HG03520 (cell line): ENCODE measurements around the gene MAPKAPK3.

Source experiments
- ATAC-seq: cut with Tn5 transposase; IDR thresholded peaks from one replicate; pipeline ENCODE4 v1.9.1; 2021; ENCODE audit warnings: mild to moderate bottlenecking, moderate library complexity; ENCODE audit not compliant: unreplicated experiment

The MAPKAPK3 gene

DNA sequence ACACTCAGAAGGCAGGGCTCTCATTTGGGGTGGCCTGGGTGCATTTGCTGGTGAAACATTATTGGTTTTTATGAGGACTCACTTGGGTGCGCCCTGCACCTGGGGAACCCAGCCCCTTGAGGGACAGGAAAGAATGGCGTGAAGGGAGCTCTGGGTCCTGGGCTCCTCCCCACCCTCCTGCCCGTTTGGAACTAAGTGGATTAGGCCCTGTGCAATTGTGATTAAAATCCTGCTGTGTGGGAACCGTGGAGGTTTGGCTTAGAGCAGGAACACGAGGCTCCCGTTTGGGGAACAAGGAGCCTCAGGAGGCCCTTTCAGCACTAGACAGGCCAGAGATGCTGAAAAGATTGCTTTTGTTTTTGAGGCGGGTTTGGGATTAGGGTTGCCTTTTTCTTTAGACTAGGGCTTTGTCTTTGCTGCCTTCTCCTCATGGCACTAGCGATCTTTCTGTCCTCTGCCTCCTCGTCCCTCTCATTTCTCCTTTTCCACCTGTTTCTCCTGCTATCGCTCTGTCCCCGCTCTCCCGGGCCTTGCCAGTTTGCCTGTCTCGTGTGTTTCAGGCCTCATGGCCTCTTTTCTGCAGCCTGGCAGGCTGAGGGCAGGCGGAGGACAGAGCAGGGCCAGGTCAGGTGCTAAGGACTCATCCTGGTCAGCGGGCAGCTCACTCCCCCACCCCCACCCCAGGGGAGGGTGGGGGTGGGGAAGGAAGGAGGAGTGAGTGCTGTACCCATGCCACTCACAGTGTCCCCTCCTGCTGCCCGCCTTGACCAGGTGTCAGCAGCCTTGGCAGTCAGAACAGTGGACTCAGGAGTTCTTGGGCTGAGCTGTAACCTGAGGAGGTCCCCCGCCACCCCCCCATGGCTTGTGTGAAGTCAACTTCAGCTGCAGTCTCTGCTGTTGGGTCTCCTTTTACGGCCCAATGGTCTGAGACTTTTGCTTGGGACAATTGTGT, 8.6 kb downstream of the MAPKAPK3 start:
- no peak for ATAC-seq

DNA sequence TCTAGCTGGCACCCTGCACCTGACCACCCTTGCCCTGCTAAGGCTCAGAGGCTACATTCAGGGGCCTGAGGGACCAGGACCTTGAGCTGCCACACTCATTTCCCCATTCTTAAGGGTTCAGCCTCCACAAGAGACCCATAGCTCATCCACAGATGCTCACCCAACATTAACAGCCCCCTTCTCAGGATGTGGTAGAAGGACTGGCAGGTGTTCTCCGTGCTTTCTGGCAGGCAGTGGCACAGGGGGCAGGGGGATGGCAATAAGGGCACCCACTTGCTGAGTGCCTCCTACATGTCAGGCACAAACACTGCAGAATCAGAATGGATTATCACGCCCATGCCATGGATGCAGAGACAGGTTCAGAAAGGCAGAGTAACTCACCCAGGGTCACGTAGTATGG, 9.4 kb downstream of the MAPKAPK3 start:
- no peak for ATAC-seq

DNA sequence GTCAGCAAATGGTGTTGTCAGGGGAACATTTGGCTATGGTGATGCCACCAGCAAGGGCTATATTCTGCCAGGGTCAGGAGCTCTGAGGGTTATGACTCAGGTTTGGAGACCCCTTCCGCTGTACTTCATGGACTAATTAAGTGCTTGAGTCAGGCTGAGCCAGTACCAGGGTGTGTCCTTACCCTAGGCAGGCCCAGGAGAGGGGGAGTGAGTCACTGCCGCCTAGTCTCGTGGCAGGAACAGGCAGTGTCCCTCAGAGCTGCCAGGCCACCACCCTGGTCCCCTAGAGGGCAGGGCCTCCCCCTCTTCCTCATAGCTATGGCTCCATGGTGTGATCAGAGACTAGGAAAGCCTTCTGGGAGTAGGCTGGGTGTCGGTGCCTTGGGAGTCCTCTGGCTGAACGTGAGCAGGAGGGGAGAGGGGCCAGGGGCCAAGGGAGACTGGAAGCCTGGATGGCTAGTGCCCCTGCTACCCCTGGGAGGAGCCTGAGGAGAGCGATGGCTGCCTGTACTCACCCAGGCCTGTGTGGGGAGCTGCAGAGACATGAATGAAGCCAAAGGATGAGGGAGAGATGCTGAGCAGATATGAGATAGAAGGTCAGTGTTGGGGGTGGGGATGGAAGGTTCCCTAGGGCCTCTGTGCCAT, 10.6 kb downstream of the MAPKAPK3 start:
- no peak for ATAC-seq

DNA sequence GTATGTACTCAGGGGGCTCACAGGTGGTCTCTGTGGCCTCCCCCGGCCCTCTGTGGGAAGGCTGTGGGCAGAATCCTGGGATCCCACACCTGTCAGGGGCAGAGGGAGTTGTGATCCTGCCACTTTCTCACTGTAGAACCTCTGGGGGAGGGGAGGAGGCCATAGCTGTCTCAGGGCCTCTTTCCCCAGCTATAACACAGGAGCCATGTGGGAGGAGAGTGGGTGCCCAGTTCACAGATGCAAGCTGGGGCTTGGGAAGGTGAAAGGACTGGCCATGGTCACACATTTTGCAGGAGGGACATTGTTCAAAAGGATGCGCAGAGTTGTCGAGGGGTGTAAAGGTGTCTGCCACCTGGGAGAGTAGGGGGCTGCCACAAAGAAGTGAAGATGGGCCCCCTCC, 11.7 kb downstream of the MAPKAPK3 start:
- ATAC-seq = no peak

DNA sequence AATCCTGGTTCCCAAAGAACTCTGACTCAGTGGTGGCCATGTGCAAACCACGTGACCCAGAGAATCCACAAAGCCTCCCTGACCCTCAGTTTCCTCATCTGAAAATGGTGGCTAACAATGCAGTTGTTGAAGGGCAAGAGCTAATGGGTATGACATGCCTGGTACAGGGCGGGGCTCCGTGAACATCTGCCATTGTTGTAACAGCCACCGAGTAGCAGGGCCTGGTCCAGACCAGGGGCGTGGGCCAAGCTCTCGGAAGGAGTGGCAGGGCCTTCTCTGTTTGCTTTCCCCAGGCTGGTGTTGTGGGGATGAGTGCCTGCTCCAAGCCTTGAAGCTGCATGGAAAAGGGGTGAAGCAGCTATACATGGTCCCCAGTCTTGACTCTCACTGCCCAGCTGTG, 13.4 kb downstream of the MAPKAPK3 start:
- ATAC-seq = no peak

DNA sequence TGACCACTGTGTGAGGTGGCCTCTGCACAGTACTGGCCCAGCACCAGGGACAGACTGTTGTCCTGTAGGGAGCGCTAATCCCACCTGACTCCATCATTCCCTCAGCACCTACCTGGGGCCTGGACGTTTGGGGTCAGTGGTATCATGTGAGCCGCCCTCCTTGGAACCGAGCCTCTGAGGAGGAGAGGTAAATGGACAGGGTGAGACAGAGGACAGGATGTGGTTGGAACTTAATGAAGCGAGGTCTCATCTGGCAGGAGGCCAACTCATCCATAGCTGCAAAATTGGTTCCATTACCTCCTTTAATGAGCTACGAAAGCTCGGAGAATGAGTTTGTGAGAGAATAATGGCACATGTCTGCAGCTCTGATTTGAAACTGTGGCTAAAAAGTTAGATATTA, 13.9 kb downstream of the MAPKAPK3 start:
- no peak for ATAC-seq

DNA sequence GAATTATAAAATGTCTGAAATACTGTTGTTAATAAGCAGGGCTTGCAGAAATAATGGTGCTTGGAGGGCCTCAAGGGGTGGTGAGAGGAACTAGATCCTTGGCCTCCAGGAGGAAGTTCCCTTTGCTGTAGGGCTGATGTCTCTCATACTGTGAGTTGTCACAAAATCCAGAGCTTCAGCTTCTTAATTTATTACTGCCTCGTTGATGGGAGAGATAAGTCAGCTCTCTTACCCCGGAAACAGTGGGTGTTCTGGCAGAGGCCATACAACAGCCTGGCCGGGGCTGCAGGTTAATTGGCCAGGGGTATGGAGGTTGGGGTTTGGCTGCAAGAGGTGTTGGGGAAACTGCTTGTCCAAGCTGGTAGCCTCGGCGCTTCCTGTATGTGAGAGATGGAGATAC, 15.5 kb downstream of the MAPKAPK3 start:
- ATAC-seq = no peak

DNA sequence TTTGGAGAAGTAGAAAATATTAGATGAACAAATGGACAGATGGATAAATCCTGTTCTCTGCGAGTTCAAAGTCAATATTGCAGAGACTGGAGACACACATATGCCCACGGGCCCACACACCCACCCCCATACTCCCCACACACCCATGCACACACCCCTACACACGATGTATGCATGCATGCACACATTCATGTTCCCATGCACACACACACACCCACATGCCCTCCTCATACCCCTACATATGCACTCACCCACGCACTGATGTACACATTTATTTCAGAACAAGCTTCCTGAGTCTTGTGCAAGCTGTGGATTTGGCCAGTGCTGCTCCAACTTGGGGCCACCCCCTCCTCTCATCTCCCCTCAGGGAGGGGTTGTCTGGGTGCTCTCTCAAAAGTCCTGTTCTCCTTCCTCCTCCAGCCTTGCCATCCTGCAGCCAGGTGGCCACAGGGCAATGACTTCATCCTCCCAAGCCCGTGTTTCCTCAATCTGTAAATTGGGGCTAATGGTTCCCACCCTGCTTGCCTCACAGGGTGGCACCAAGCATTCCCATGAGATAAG, 16.4 kb downstream of the MAPKAPK3 start:
- ATAC-seq = no peak

DNA sequence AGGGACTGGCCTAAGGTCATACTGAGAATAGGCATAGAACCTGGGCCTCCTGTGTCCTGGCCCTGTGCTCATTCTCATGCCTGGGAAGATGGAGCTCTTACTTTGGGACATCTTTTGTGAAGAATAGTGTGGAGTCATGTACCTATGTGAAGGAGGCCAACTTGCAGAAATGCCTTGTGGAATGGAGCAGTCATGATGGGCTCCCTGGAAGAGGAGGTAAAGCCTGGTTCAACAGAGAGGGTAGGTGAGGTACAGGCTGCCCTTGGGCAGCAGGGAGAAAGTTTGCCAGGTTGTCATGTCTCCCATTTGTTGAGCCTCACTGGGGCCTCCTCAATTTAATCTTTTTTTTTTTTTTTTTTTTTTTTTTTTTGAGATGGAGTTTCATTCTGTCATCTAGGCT, 18.1 kb downstream of the MAPKAPK3 start:
- no peak for ATAC-seq

DNA sequence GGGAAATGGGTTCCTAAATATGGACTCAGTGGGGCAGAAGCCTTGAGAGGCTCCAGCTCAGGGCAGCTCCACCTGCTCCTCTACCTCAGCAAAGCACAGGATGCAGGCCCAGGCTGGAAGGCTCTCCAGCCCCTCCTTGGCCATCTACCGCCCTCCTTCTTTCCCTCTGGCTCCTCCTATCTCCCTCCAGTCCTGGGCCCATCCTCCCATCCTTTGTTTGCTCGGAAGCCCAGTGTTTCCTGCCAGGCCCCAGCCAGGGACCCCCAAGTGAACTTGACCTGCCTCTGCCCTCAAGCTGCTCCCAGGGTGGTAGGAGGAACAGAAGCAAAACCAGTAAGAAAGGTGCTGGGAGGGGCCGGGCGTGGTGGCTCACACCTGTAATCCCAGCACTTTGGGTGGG, 20.1 kb downstream of the MAPKAPK3 start:
- ATAC-seq = no peak

DNA sequence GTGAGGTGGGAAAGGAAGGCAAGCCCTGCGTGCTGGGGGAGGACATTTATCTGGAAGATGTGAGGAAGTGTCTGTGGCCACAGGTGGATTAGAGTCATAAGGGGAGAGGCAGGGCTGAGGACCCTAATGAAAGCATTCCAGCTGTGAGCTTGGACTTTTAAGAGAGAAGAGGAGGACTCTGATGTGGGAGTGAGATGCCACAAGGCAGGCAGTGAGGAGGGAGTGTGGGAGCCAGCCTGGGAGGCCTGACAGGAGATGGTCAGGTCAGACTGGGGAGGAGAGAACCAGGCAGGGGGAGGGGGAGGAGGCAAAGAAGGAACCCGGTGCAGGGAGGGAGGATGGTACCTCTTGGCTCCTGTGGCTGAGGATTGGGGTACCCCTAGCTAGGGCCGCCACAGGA, 21.0 kb downstream of the MAPKAPK3 start:
- no peak for ATAC-seq

DNA sequence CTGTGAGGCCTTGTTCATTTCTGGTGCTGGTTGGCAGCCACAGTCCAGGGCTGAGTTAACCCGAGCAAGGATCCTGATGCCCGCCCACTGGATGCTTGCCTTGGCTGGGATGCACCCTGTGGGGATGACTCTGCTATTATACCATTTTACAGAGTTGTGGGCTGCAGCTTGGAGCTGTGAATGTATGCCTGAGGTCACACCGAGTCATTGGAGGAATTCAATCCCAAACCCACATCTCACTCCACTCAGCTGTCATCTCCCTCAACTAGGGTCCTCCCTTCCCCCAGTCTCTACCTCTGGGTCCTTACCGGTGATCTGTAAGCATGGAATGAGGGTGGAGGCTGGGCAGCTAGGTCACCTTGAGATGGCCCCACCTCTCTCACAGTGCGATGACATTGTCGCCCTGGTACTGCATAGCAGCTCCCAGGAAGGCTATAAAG, 22.1 kb downstream of the MAPKAPK3 start:
- no peak for ATAC-seq

DNA sequence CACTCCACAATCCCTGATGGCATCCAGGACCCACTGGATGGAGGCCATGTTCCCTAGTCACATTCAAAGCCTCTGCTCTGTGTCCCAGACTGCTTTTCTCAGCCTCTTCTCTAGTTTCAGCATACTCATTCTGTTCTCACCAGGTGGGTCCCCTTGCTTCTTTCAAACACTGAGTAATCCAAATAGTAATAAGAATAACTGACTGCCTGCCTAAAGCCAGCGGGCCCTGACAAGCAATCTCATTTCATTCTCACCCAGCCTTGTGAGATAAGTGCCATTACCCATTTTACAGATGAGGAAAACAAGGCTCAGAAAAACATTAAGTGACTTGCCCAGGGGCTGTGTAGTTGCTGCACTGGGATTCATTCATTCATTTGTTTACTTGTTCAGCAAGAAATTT, 25.4 kb downstream of the MAPKAPK3 start:
- no peak for ATAC-seq

DNA sequence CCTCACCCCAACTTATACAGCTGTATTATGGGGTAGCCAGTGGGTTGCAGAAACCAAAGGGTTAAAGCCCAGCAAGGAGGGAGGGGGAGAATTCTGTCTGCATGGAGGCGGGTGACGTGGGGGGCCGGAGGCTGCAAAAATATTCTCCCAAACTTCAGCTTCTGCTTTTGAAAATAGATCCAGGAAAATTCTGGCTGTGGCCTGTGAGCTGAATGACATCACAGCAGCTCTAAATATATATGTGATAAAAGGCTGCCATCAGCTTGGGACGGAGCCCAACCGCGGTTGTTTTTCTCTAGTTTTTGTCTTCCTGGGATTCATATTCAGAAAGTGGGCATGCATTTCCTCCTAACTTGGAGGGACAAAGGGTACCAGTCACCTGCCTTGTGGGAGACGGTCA, 27.6 kb downstream of the MAPKAPK3 start:
- no peak for ATAC-seq

DNA sequence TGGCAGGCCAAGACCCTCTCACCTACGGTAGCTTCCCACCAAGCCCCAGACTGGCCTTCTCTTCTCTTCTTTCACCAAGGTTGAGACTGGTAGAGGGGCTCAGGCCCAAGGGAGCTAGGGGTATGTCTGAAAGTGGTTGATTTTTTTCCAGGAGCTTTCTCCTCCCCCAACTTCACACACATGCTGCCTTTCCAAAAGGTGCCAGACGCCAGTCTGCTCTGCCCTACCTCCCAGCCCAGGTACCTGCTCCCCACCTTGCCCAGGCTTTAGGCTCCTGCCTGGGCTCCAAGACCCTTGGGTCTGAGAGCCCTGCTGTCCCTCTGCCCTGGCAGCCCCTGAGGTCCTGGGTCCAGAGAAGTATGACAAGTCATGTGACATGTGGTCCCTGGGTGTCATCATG, 28.4 kb downstream of the MAPKAPK3 start:
- no peak for ATAC-seq

DNA sequence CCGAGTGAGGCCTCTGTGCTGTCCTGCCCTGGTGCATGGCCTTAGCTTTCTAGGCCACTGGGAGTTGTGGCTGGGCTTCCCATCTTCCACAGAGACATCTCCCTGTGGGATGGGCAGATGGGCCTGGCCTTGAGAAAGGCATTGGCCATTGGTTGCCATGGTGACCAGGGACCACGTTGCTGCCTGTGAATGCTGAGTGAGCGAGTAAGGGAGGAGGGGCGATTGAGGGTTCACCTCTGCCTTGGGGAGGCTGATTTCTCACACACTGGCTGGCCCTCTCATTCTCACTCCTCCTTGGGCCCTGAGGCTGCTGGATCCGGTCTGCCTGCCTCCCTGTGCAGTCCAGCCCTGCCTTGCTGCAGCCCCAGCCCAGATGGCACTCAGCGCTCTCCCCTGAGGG, 31.4 kb downstream of the MAPKAPK3 start:
- no peak for ATAC-seq

DNA sequence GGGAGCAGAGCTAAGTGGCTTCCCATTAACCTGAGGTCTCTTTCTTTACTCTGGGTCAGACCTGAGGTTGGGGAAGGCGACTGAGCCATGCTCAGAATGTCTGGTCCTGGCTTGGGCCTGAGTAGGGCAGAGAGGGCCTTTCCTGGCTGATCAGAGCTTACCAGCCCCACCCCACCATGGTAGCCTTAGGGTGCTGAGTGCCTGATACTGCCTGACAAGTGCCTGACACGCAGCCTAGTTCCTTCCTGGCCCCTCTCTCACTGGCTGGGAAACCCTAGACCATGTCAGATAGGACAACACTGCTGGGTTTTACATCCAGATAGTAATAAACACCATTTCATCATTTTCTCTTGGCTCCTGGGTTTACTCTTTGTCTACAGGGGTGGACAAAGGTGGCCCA, 32.0 kb downstream of the MAPKAPK3 start:
- ATAC-seq = no peak

DNA sequence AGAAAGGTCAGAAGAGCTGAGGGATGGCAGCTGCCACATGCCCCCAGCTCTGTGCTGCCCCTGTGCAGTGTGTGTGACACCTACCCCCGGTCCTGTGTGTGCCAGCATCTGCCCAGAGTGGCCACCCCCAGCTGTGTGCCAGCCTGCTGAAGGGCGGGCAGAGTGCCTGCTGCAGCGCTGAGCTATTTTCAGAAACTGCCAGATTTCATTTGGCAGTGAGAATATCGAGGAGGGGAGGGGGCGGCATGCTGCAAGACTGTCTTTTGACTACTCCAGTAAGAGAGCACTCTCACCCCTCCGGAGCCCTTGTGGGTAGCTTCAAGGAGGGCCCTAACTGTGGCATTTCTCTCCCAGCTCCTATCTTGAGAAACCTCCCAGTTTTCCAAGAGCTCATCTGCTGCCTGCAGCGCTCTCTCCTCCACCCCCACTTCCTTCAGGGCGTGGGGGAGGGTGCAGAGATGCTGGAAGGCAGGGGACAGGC, 32.5 kb downstream of the MAPKAPK3 start:
- no peak for ATAC-seq

DNA sequence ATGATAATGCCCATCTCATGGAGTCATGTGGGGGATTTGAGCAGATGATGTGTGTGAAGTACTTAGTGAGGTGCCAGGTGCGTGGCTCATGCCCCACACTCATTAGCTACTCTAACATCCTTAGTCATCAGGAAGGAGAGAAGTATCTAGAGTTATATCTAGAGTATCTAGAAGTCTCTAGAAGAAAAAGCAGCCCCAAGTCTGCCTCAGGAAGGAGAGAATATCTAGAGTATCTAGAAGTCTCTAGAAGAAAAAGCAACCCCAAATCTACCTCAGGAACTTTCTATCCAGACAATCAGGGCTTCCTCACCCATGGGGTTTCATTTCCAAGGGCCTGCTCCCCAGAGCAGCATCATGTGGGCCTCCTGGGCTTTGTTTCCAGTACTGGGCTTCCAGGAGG, 33.1 kb downstream of the MAPKAPK3 start:
- no peak for ATAC-seq

DNA sequence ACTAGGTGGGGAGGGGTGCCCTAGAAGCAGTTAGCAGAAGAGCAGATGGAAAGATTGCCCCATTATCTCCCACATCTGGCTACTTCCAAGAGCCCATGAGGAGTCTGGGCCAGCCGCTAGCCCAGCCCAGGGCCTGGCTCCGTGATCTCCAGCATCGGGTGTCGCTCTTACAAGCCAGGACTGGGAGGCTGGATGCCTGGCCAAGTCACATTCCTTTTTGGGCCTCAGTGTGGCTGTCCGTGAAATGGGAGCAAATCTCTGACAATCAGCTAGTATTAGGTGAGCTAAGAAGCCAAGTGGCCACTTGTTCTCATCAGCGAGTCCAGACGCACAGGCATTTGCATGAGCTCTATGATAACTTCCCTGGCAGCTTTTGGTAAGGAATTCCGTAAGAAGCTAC, 34.5 kb downstream of the MAPKAPK3 start:
- ATAC-seq = no peak

DNA sequence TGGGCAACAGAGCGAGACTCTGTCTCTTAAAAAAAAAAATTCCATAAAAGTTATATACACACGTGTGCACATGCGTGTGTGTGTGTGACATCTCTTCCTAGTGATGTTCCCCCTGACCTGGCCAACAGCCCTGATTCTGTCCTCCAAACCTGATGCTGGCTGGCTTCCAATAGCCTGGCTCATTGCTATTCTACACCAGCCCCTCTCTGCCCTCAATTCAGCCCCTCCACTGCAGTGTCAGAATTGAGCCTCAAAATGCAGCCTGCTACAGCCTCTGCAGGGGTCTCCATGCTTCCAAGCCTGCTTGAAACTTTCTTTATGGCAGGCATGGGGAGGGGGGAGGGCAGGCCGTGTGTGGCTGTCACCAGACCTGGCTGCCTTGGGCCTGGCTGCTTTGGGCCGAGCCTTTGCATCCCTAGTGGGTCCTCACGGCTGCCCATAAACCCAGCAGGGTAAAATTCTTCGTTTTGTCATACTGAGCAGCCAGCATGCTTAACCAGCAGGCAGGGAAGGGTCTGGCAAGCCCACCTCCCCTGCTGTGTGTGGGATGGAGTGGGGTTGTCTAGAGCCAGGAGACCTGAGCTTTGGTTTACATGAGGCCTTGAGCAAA, 35.1 kb downstream of the MAPKAPK3 start:
- ATAC-seq = no peak
